ENCODE measurements around the gene SLC4A2. TPM values are rescaled to one million over a fixed set of nuclear protein-coding genes. Genes with fewer than 3 reads are reported as not detected.
A peak's percentile ranks its signal among the peaks of the same experiment; 100 is the strongest.

SLC4A2 gene
- total RNA-seq, 1 donor from 2014 or later, result 178 TPM

- Histone ChIP-seq H3K27ac (no peak overlapping the region), H3K9me3 (no peaks in the 10 kb centered on the region), H3K27me3 (no peaks in the 10 kb centered on the region), H3K4me3 (no peak overlapping the region), H3K4me1 (peaks cover 28% of the 10 kb centered on the region), H3K36me3 (peaks cover 45% of the 10 kb centered on the region)
- intact Hi-C loops (cut with DNase I), result no loop called here
- no peak for TF ChIP-seq CTCF (IDR thresholded peaks at IDR 0.05)
- DNase-seq (peak; percentile 65), ATAC-seq (no peak)
Measured at GRCh38 chr7:151076863-151077704, 17.7 kb downstream of the SLC4A2 start.

GRCh38 chr7:151077705-151078232 lies 18.4 kb downstream of the SLC4A2 start:
- ATAC-seq, result no peak
- H3K27ac ChIP-seq, result no peak overlapping the region

GRCh38 chr7:151078233-151079040 lies 19.0 kb downstream of the SLC4A2 start:
- no peak for TF ChIP-seq CTCF (IDR thresholded peaks at IDR 0.05)
- Histone ChIP-seq H3K27ac (no peak overlapping the region), H3K4me3 (no peak overlapping the region), H3K4me1 (peaks cover 35% of the 10 kb centered on the region), H3K36me3 (peaks cover 31% of the 10 kb centered on the region), H3K27me3 (no peaks in the 10 kb centered on the region), H3K9me3 (no peaks in the 10 kb centered on the region)
- no peak for ATAC-seq
- intact Hi-C loops (cut with DNase I), result no loop called here
- peak; percentile 60 for DNase-seq

More at GRCh38 chr7:151077705-151078232, 18.4 kb downstream of the SLC4A2 start:
- no peak for TF ChIP-seq CTCF (IDR thresholded peaks at IDR 0.05)
- H3K36me3 ChIP-seq, result peaks cover 38% of the 10 kb centered on the region
- no peaks in the 10 kb centered on the region for H3K9me3 ChIP-seq
- no peaks in the 10 kb centered on the region for H3K27me3 ChIP-seq
- H3K4me1 ChIP-seq, result peaks cover 35% of the 10 kb centered on the region
- H3K4me3 ChIP-seq, result no peak overlapping the region
- no peak for DNase-seq
- intact Hi-C loops (cut with DNase I), result no loop called here

- Histone ChIP-seq H3K27ac (no peak overlapping the region), H3K4me3 (peak overlapping the region; percentile 78), H3K9me3 (no peaks in the 10 kb centered on the region), H3K36me3 (peaks cover 22% of the 10 kb centered on the region), H3K27me3 (no peaks in the 10 kb centered on the region), H3K4me1 (peaks cover 43% of the 10 kb centered on the region)
- intact Hi-C loops (cut with DNase I), result no loop called here
- ATAC-seq (no peak), DNase-seq (peak; percentile 58)
- no peak for TF ChIP-seq CTCF (IDR thresholded peaks at IDR 0.05)
Measured at GRCh38 chr7:151079199-151079910, 20.0 kb downstream of the SLC4A2 start.

- intact Hi-C loops (cut with DNase I), result no loop called here
- no peak for TF ChIP-seq CTCF (IDR thresholded peaks at IDR 0.05)
- peaks cover 45% of the 10 kb centered on the region for H3K4me1 ChIP-seq
Measured at GRCh38 chr7:151080067-151080521, 20.7 kb downstream of the SLC4A2 start.

More at GRCh38 chr7:151080067-151080521, 20.7 kb downstream of the SLC4A2 start:
- Histone ChIP-seq H3K27ac (peak overlapping the region; percentile 88), H3K4me3 (peak overlapping the region; percentile 78), H3K27me3 (no peaks in the 10 kb centered on the region), H3K9me3 (no peaks in the 10 kb centered on the region), H3K36me3 (peaks cover 14% of the 10 kb centered on the region)
- DNase-seq (no peak), ATAC-seq (peak; percentile 3)
